Cardiac fibroblast (primary cell): ENCODE data around the gene HLA-DRB1.
A peak's percentile ranks its signal among the peaks of the same experiment; 100 is the strongest.
"Not testable (repeated sequence)": the region's sequence is repeated elsewhere in the genome, so short reads cannot be mapped to it uniquely, and the experiment has no call there.

Experiments used
- DNase-seq, 2 donors: peaks; one replicate each; pipeline versions ENCODE4 v3.0.0 to v3.0.0-alpha.2; 2010; ENCODE audit warnings: low read depth in 2 of 2
- H3K4me3 ChIP-seq, 2 donors: replicated peaks in 1 of 2; 1 replicate in 1 of 2; 2 replicates in 1 of 2; pipeline ENCODE4 v1.5.1; 2011; ENCODE audit warnings: low read depth in 2 of 2, low read length in 2 of 2, mild to moderate bottlenecking in 2 of 2, moderate library complexity in 1 of 2
- CTCF ChIP-seq: IDR thresholded peaks from one replicate; pipeline ENCODE4 v1.5.1; 2011; ENCODE audit warnings: low read depth, mild to moderate bottlenecking, low read length, inconsistent platforms

HLA-DRB1 gene

GRCh38 chr6:32589596-32590449, at the start of gene HLA-DRB1:
TSS of gene HLA-DRB1 (minus strand) at chr6:32589848. CDS start at chr6:32589742, 106 bp downstream.
- no peak for TF ChIP-seq CTCF
- H3K4me3 ChIP-seq, result no peak within 1 kb of the TSS
- peak; percentile 11 to 16 for DNase-seq

- H3K4me3 ChIP-seq, result no peak overlapping the region
- DNase-seq, result no peak
- no peak for TF ChIP-seq CTCF
Observed at GRCh38 chr6:32638532-32639219, 49.0 kb upstream of the HLA-DRB1 start.

- DNase-seq, result no peak
- H3K4me3 ChIP-seq, result no peak overlapping the region
- TF ChIP-seq CTCF, result no peak
Observed at GRCh38 chr6:32637883-32638282, 48.2 kb upstream of the HLA-DRB1 start.

- TF ChIP-seq CTCF, result no peak
- H3K4me3 ChIP-seq, result no peak within 1 kb of the TSS
- DNase-seq, result no peak
Observed at GRCh38 chr6:32637219-32637880, 47.7 kb upstream of the HLA-DRB1 start, which contains the start of gene HLA-DQA1. TSS of gene HLA-DQA1 (plus strand) at chr6:32637406. CDS start at chr6:32637459, 53 bp downstream.

- DNase-seq, result no peak
- H3K4me3 ChIP-seq, result no peak overlapping the region
- TF ChIP-seq CTCF, result no peak
Observed at GRCh38 chr6:32635526-32636123, 46.0 kb upstream of the HLA-DRB1 start.

GRCh38 chr6:32629793-32630192, 40.1 kb upstream of the HLA-DRB1 start:
- not testable (repeated sequence) for DNase-seq

More at GRCh38 chr6:32629793-32630192, 40.1 kb upstream of the HLA-DRB1 start:
- not testable (repeated sequence) for H3K4me3 ChIP-seq
